ENCODE results near the gene STX8.

The STX8 gene

GRCh38 chr17:9287306-9287705 lies 288.3 kb downstream of the STX8 start:
- H3K27ac ChIP-seq (ENCODE audit: extremely low read depth, low read depth, low read length) = no peak overlapping the region
- TF ChIP-seq KLF1 (tag by site-specific recombination; IDR thresholded peaks at IDR 0.05) = no peak
- no peak for TF ChIP-seq ZBTB11 (tag by site-specific recombination; conservative IDR thresholded peaks at IDR 0.05; ENCODE audit: low read depth)
- no peak for TF ChIP-seq SETDB1 (IDR thresholded peaks at IDR 0.05; ENCODE audit: insufficient read length, low read length)
- no peak for TF ChIP-seq ZNF48 (tag by site-specific recombination; IDR thresholded peaks at IDR 0.05)
- TF ChIP-seq SCRT2 (tag by site-specific recombination; IDR thresholded peaks at IDR 0.05) = no peak
- TF ChIP-seq ZNF175 (tag by site-specific recombination; IDR thresholded peaks at IDR 0.05) = no peak
- TF ChIP-seq ZNF202 (tag by site-specific recombination; IDR thresholded peaks at IDR 0.05; ENCODE audit: borderline replicate concordance) = no peak
- TF ChIP-seq KLF17 (tag by site-specific recombination; IDR thresholded peaks at IDR 0.05) = no peak
- TF ChIP-seq ZSCAN5A (tag by site-specific recombination; IDR thresholded peaks at IDR 0.05) = no peak
- TF ChIP-seq ZNF518A (tag by site-specific recombination; conservative IDR thresholded peaks at IDR 0.05; ENCODE audit: low read depth) = no peak
- no peak for TF ChIP-seq ZBTB7A (tag by site-specific recombination; IDR thresholded peaks at IDR 0.05; ENCODE audit: low read depth)
- no peak for TF ChIP-seq ZNF510 (tag by site-specific recombination; IDR thresholded peaks at IDR 0.05; ENCODE audit: insufficient replicate concordance)
- TF ChIP-seq ZNF692 (tag by site-specific recombination; IDR thresholded peaks at IDR 0.05) = no peak
- TF ChIP-seq ZNF26 (tag by site-specific recombination; IDR thresholded peaks at IDR 0.05) = no peak
- no peak for TF ChIP-seq ZNF274 (IDR thresholded peaks at IDR 0.05; ENCODE audit: low read length)
- no peak for TF ChIP-seq ZNF274 (tag by site-specific recombination; IDR thresholded peaks at IDR 0.05; ENCODE audit: borderline replicate concordance)
- TF ChIP-seq ZNF768 (tag by site-specific recombination; IDR thresholded peaks at IDR 0.05) = no peak
- no peak for TF ChIP-seq ZBTB20 (tag by site-specific recombination; IDR thresholded peaks at IDR 0.05)
- no peaks in the 10 kb centered on the region for H3K9me3 ChIP-seq (ENCODE audit: control insufficient read depth, insufficient read depth, low read depth, low read length)
- H3K4me3 ChIP-seq (ENCODE audit: low read depth, low read length) = no peak overlapping the region
- CTCF ChIA-PET = interaction anchor here (0.8 kb wide), 1 partner anchor 267 kb away, joined by 3 read pairs; no protein-coding TSS in a partner anchor
- POLR2A ChIA-PET = no interaction called here
- 0 out of 2 replicates have a peak, but pooled peaks cover 2% of the 10 kb centered on the region for H3K4me1 ChIP-seq (ENCODE audit: control insufficient read depth, insufficient read depth, low read length)
- H3K36me3 ChIP-seq (ENCODE audit: control insufficient read depth in 2 of 2, insufficient read depth in 1 of 2, low read length in 2 of 2) = no peaks in the 10 kb centered on the region

Measured in HEK293 (cell line).